Stomach (tissue), 4 donors: ENCODE measurements around the gene LRRC49.

Experiments
- CTCF ChIP-seq, 7 experiments: fragments of 450-650 bp in 4 of 7; fragments of 200-600 bp in 3 of 7; sonication (generic) in 3 of 7; IDR thresholded peaks; one replicate each; pipeline ENCODE4 v1.5.1; 2016 to 2019; ENCODE audit warnings: antibody characterized with exemption in 7 of 7, control low read depth in 2 of 7, mild to moderate bottlenecking in 1 of 7
- EP300 ChIP-seq: sonication (generic); formaldehyde crosslinking; IDR thresholded peaks from one replicate; pipeline ENCODE4 v1.6.1; 2017; ENCODE audit warnings: antibody characterized with exemption

DNA sequence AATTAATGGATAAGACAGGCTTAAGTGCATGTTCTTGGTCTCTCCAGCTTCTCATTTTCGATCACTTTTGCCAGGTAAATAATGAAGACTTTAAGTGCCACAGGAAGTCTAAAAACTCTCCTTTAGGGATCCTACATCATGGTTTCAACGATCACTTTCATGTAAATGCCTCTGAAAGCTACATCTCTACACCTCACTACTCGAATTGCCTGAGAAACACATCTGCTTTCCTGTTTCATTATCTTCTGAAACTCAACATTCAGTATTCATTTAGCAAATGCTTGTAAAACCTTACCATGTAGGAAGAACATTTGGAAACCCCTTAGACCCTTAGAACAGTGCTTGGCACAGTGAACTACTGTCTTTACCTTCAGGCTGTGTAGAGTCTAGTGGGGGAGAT lies 16.6 kb upstream of the LRRC49 start:
- no peak for TF ChIP-seq CTCF (IDR thresholded peaks at IDR 0.05)
- TF ChIP-seq EP300 = no peak
